Pancreas (tissue), 10 donors: Measurements from ENCODE around the gene CASTOR1. TPM values are rescaled to one million over a fixed set of nuclear protein-coding genes. Genes with fewer than 3 reads are reported as not detected.

ENCODE experiments used
- ATAC-seq, 4 donors: fragments of 200-7000 bp; cut with Tn5 transposase; one replicate each; pipeline versions ENCODE4 v1.8.0 to v1.9.1; 2020; ENCODE audit warnings: mild to moderate bottlenecking in 4 of 4, moderate library complexity in 4 of 4
- DNase-seq, 6 donors: peaks; one replicate each; pipeline ENCODE4 v3.0.0-alpha.2; 2020
- FAIRE-seq: peaks from 2 replicates; lab custom pipeline; 2012; peaks lifted over from hg19 to GRCh38; lab: Jason Lieb, UNC
- H3K27ac ChIP-seq, 4 donors: fragments of 200-600 bp; sonication (generic); 1 replicate in 3 of 4; 2 replicates in 1 of 4; pipeline versions ENCODE4 v1.5.0 to v1.8.0; 2020
- H3K27me3 ChIP-seq, 4 donors: fragments of 200-600 bp; one replicate each; pipeline ENCODE4 v1.8.0; 2021
- H3K36me3 ChIP-seq, 3 donors: fragments of 200-600 bp; sonication (generic) in 1 of 3; one replicate each; pipeline versions ENCODE4 v1.5.0 to v1.8.0; 2020 to 2021
- H3K4me1 ChIP-seq, 3 donors: fragments of 200-600 bp; one replicate each; pipeline ENCODE4 v1.8.0; 2021
- H3K4me3 ChIP-seq, 4 donors: fragments of 200-600 bp; sonication (generic) in 2 of 4; one replicate each; pipeline versions ENCODE4 v1.5.0 to v1.8.0; 2020 to 2021
- H3K9me3 ChIP-seq, 4 donors: fragments of 200-600 bp; one replicate each; pipeline ENCODE4 v1.8.0; 2021
- WGBS, 2 donors: extraction: QIAGEN DNeasy Blood & Tissue Kit; methylation state at CpG; one replicate each; pipeline ENCODE4 v1.1.7; 2013; 5-methylcytosine and 5-hydroxymethylcytosine counted together
- intact Hi-C, 3 donors: fragments of 100-400 bp; cut with DNase I; formaldehyde crosslinking; loops; one replicate each; pipeline versions ENCODE4 v1.11.1 to v1.14.2; 2022
- polyA plus RNA-seq, 2 donors: library from polyadenylated mRNA; stranded (reverse); fragments of 200-250 nt; gene quantifications; one replicate each; pipeline ENCODE4 v1.2.3, GENCODE V29; 2013
- total RNA-seq, 6 donors: library from RNA; stranded (reverse); fragmentation: NEBNext Ultra II Directional in 4 of 6; extraction: Animal tissue kit (Norgen Biotek cat#: 25700) in 4 of 6; gene quantifications; one replicate each; pipeline versions ENCODE4 v1.2.1 to v1.2.4, GENCODE V29; 2021 to 2023
- TF ChIP-seq, protein P1 (sequence below), 4 donors: fragments of 200-600 bp; sonication (generic) in 3 of 4; IDR thresholded peaks; one replicate each; pipeline versions ENCODE4 v1.5.0 to v1.8.0; 2021; ENCODE audit warnings: antibody characterized with exemption in 4 of 4
- donor health status: healthy with polysubstance abuse.
- donor health status: DM: no; HTN: no; CAD: no; lungs with moderate emphysema.
- donor health status: DM: no; HTN: no; CAD: no.
- donor health status: control.
- donor health status: control.
- donor health status: Bipolar disorder and iron deficiency.
- donor health status: DM: yes; HTN: yes; CAD: no.
- donor health status: DM: no; HTN: no; CAD: no.
- donor health status: DM: no; HTN: no; CAD: no.
- donor health status: DM: yes; HTN: yes; CAD: no.

CASTOR1 gene
- total and polyA plus RNA-seq, 8 donors, result 1.8 to 8.3 (median 4.2) TPM

DNA sequence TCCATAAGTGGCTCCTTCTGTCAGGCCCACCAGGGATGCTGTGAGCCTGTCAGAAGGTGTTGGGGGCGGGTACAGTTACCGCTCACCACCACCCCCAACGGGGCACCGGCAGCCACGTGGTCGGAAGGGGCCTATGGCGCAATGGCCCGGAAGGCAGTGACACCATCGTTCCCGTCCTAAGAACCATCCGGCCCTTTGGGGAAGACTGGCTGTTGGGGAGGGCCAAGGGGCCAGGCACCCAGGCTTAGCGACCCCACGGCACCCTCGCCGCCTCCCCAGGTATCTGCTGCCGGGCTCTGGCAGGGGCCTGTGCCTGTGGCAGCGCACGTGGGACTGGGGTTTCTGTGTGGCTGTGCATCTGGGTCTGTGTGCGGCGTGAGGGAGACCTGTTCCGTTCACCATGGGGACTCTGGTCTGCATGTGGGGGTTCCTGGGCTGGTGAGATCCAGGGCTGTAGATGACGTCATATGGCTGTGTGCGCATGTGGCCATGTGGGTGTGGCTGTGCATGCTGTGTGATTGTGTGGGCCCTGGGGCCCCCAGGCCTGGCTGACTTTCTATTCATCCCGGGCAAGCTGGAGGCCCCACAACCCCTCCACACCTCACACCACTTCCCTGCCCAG lies 23.4 kb downstream of the CASTOR1 start:
- no peak for FAIRE-seq
- Histone ChIP-seq H3K27me3 (no peaks in the 10 kb centered on the region), H3K4me3 (peak overlapping the region in 1 of 4 donors; percentile 32), H3K4me1 (no peaks in the 10 kb centered on the region), H3K9me3 (no peaks in the 10 kb centered on the region), H3K27ac (peak overlapping the region in 2 of 4 donors; percentile 62 to 68), H3K36me3 (no peaks in the 10 kb centered on the region)
- 74 to 78% methylated on average over 24 of the region's 24 CpGs for WGBS, 2 donors
- ATAC-seq, result peak in 3 of 4 donors; percentile 24 to 51 (median 48)
- TF ChIP-seq, protein P1, sequence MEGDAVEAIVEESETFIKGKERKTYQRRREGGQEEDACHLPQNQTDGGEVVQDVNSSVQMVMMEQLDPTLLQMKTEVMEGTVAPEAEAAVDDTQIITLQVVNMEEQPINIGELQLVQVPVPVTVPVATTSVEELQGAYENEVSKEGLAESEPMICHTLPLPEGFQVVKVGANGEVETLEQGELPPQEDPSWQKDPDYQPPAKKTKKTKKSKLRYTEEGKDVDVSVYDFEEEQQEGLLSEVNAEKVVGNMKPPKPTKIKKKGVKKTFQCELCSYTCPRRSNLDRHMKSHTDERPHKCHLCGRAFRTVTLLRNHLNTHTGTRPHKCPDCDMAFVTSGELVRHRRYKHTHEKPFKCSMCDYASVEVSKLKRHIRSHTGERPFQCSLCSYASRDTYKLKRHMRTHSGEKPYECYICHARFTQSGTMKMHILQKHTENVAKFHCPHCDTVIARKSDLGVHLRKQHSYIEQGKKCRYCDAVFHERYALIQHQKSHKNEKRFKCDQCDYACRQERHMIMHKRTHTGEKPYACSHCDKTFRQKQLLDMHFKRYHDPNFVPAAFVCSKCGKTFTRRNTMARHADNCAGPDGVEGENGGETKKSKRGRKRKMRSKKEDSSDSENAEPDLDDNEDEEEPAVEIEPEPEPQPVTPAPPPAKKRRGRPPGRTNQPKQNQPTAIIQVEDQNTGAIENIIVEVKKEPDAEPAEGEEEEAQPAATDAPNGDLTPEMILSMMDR (IDR thresholded peaks at IDR 0.05), result no peak
- intact Hi-C loops, result no loop called here
- peak in 2 of 6 donors; percentile 58 to 65 for DNase-seq

DNA sequence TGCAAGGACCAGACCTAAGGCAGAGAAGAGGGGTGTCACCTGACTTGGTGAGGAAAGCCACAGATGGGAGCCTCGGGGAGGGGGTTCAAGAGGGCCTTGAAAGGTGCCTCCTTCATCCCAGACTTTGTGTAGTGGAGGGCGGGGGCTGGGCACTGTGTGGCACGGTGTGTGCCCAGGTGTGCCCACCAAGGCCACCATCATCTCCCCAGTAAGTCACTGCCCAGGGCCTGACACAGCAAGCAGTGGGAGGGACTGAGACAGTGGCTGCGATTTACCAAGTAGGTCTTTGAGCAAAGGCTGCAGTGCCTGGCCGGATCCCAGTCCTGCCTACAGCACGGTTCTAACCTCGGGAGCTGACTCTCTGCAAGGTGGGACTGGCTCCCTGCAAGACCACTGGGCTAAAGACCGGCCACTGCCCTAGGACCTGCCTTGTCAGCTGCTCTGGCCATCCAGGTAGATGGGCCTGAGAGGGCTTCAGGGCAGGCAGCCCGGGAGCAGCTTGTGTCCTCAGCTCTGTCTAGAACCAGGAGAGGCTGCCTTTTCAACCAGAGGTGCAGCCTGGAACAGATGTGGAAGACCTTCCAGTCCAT lies 24.1 kb downstream of the CASTOR1 start:
- Histone ChIP-seq H3K27me3 (no peaks in the 10 kb centered on the region), H3K4me1 (no peaks in the 10 kb centered on the region), H3K27ac (no peak overlapping the region), H3K36me3 (no peaks in the 10 kb centered on the region), H3K9me3 (no peaks in the 10 kb centered on the region), H3K4me3 (no peak overlapping the region)
- ATAC-seq (no peak), DNase-seq (peak in 1 of 6 donors; percentile 50), FAIRE-seq (no peak)
- WGBS, 2 donors, result 79 to 84% methylated on average over 9 of the region's 9 CpGs
- intact Hi-C loops, result no loop called here
- TF ChIP-seq, protein P1 (IDR thresholded peaks at IDR 0.05), result no peak

- peak in 1 of 6 donors; percentile 51 for DNase-seq
- FAIRE-seq, result no peak
- no peak overlapping the region for H3K27ac ChIP-seq
- ATAC-seq, result no peak
- no peaks in the 10 kb centered on the region for H3K9me3 ChIP-seq
- no peaks in the 10 kb centered on the region for H3K4me1 ChIP-seq
- no peaks in the 10 kb centered on the region for H3K27me3 ChIP-seq
- no peak overlapping the region for H3K4me3 ChIP-seq
- TF ChIP-seq, protein P1 (IDR thresholded peaks at IDR 0.05), result no peak
- intact Hi-C loops, result loop anchor here in 2 of 3 donors (5.0 kb wide), 1 partner anchor 123 kb away; the partner anchor contains the start of gene RNF215 (in 2 of the 2)
- 84 to 87% methylated on average over 17 of the region's 17 CpGs for WGBS, 2 donors
- no peaks in the 10 kb centered on the region for H3K36me3 ChIP-seq
These were observed 25.4 kb downstream of the CASTOR1 start for GRCh38 chr22:30263883-30264282.

DNA sequence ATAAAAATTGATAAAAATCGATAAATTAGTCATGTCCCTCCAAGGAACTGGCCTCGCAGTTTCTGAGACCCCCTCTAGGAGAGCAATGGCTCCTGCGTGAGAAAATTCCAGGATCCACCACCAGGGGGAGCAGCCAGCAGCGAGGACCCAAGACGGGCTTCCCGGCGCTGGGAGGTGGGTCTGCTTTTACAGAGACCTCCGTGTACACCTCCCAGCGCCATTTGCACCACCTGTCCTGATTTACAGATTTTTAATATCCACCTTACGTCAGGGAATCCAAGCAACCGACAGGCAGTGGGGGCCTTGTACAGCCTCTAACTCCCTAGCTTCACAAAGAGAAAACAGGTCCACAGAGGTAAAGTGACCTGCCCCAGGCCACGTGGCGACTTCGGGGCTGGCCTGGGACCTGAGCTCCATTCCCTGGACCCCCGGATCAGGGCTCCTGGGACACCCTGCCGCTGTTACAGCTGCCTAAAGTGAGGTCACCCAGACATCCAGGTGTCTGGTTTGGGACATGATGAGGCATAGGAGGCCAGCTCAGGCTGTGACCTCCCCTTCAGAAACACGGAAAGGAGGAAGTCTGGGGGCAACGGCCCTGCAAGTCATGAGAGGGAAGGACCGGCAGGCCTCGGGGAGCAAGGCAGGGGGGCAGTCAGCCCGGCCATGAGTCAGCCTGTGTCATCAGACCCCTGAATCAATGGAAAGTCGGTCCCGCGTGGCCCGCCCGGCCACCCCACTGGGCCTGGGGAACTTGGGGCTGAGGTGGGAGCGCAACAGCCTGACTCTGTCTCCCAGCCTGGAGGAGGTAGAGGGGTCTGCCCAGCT lies 26.2 kb downstream of the CASTOR1 start:
- Histone ChIP-seq H3K27me3 (no peaks in the 10 kb centered on the region), H3K27ac (no peak overlapping the region), H3K36me3 (no peaks in the 10 kb centered on the region), H3K9me3 (no peaks in the 10 kb centered on the region), H3K4me3 (peak overlapping the region in 1 of 4 donors; percentile 22), H3K4me1 (no peaks in the 10 kb centered on the region)
- WGBS, 2 donors, result 25 to 27% methylated on average over 27 of the region's 27 CpGs
- TF ChIP-seq, protein P1 (IDR thresholded peaks at IDR 0.05), result peak; percentile 97 to 98 (median 98)
- intact Hi-C loops, result loop anchor here in 2 of 3 donors (5.0 kb wide), 1 partner anchor 124 kb away; the partner anchor contains the start of gene RNF215 (in 2 of the 2)
- FAIRE-seq (no peak), DNase-seq (peak; percentile 43 to 91 (median 77)), ATAC-seq (peak; percentile 56 to 80 (median 66))
